ENCODE results near the gene ADCY5.

- TF ChIP-seq, protein P1, sequence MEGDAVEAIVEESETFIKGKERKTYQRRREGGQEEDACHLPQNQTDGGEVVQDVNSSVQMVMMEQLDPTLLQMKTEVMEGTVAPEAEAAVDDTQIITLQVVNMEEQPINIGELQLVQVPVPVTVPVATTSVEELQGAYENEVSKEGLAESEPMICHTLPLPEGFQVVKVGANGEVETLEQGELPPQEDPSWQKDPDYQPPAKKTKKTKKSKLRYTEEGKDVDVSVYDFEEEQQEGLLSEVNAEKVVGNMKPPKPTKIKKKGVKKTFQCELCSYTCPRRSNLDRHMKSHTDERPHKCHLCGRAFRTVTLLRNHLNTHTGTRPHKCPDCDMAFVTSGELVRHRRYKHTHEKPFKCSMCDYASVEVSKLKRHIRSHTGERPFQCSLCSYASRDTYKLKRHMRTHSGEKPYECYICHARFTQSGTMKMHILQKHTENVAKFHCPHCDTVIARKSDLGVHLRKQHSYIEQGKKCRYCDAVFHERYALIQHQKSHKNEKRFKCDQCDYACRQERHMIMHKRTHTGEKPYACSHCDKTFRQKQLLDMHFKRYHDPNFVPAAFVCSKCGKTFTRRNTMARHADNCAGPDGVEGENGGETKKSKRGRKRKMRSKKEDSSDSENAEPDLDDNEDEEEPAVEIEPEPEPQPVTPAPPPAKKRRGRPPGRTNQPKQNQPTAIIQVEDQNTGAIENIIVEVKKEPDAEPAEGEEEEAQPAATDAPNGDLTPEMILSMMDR (IDR thresholded peaks at IDR 0.05): no peak
- no peak for TF ChIP-seq POLR2A (IDR thresholded peaks at IDR 0.05)
These were observed 59.3 kb downstream of the ADCY5 start for GRCh38 chr3:123389628-123389918.

Data from Peyer's patch (tissue), 4 donors.